Mucosa of gallbladder (tissue), 1 donor: ENCODE results near the gene GNB1L. TPM values are rescaled to one million over a fixed set of nuclear protein-coding genes. Genes with fewer than 3 reads are reported as not detected.
"Not testable (repeated sequence)": the region's sequence is repeated elsewhere in the genome, so short reads cannot be mapped to it uniquely, and the experiment has no call there.

ENCODE experiments used
- DNase-seq: peaks from one replicate; pipeline ENCODE4 v3.0.0-alpha.2; 2020; ENCODE audit warnings: low spot score
- total RNA-seq: library from RNA; stranded (reverse); gene quantifications from one replicate; pipeline ENCODE4 v1.2.1, GENCODE V29; 2021
- donor health status: DM: no; HTN: no; CAD: no.

The GNB1L gene
- total RNA-seq, 1 donor from 2014 or later: 6.2 TPM

DNA sequence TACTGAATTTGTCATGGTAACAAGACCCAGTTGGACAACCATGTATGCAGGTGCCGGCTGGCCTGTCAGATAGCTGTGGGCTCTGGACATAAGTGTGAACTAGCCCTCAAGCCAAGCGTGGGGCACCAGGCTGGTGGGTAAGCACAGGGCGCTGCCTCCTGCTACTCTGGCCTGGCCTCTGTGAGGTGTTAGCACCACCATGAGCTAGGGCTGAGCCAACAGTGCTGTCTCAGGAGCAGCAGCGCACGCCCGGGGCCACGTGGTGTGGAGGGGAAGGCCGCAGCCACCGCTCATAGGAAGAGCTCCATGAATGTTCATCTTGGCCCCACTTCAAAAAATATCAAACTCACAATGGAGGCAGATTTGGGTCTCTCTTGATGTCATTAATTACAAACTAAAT is 35.3 kb upstream of the GNB1L start:
- no peak for DNase-seq

- no peak for DNase-seq
Measured at GRCh38 chr22:19888131-19888746, 33.6 kb upstream of the GNB1L start.

DNA sequence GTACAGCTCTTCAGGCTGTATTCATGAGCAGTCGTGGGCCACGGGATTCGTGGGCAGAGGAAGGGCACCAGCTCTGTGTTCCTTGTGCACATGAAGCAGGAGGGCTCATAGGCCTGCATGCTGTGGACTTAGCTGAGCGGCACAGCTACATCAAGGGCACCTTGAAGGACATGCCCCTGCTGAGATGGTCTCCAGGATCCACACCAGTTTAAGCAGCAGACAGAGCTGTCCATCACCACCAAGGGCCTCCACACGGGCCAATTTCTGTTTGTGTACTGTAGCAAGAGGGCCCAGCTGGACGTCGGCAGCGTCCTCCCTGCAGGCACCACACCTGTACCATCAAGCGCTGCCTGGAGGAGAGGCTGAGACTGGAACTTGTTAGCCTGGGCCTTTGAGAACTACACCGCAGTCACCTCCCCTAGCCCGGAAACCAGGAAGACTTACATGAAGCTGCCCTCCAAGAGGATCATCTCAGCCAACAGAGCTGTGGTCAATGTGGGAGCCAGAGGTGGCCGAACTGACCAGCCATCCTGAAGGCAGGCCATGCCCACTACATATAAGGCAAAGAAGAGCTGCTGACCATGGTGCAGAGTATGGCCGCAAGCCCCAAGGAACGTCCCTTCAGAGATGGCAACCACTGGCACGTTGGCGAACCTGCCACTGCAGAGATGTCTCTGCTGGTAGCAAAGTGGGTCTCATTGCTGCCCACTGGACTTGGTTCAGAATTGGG is 32.7 kb upstream of the GNB1L start:
- no peak for DNase-seq

DNA sequence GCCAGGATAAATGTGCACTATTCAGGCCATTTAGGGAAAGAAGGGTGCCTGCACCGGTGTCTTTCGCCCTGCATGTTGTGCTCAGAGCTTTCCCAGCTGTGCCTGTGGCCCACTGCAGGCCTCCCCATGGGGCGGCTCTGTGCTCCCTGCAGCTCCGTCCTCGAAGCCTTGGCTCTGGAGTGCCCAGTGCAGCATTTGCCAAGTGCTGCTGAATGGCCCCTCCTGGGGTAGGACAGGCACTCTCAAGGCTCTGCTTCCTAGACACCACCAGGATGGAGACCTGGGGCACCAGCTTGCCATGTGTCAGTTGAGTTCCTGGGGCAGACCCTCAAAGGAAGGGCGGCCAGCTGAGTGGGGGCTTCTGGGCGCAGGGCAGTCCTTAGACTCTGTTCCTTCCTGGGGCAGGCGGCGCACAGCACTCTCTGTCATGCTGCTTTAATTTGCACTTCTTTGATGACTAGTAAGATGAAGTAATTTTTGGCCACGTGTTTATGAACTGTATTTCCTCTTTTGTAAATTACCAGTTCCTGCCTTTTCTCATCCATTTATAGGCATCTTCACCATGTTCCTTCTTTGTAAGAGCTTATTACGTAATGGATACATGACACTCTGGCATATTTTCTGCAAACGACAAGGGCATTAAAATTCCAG is 32.1 kb upstream of the GNB1L start:
- no peak for DNase-seq

DNA sequence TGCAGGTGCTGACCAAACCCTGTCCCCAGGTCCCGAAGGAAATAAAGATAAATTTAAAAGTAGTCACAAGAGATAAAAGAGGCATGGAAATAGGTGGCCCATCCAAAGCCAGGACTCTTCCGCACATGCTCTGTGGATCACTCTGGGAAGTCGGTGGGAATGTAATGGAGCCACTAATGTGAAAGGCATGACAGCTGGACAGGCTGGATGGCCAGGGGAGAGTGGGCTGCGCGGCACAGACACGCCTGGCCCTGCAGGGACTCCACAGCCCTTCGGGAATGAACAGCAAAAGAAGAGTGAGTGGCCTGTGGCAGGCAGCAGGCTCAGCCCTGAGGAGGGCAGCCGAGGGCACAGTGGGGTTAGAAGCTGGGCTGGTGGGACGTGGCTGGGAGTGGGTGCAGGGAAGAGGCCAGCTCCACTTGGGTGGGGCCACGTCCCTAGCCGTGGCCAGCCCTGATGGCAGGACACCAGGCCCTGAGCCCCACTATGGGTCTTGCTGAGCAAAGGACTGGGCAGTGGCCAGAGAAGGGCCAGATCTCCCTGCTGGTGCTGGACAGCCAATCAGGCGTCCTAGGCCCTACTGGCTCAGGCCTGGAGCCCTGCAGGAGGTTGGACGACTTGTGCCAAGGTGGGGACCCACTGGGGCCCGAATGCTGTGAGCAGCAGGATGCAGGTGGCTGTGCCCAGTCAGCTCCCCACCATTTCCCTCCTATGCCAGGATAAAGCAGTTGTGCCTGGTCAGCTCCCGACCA is 31.3 kb upstream of the GNB1L start:
- no peak for DNase-seq

DNA sequence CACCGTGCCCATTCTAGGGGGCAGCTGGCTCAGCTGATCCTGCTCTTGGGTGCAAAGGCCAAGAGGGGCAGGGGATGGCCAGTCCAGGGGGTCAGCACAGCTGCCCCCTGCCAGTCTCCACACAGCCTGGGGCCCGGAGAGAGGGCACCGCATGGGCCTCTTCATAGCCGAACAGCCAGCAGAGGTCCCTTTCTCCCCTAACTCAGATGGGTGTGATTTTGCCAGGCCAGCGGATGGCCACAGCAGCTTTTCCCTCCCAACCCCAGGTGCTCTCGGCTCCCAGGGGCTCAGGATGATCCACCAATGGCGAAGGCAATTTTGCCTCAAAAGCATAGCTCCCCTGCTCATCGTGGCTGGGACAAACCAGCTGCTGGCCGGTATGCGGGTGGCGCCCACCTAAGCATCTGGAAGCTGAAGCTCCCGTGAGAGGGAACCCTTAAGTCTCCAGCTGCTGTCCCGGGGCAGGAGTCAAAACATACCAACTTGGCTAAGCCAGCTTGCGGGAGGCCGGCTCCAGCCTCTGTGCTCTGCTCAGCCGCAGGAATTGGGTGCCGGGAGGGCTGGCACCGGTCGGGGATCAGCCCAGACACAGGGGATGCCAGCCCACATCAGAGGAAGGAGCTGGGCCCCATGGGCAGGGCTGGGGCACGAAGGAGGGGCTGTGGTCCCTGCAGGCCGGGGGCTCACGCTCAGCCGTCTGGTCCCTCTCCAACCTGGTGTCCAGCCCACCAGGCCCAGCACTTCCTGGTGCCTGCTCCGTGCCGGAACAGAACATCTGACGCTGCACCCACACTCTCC is 30.5 kb upstream of the GNB1L start:
- DNase-seq: no peak

- DNase-seq: no peak
Measured at GRCh38 chr22:19884161-19884953, 29.7 kb upstream of the GNB1L start.

DNA sequence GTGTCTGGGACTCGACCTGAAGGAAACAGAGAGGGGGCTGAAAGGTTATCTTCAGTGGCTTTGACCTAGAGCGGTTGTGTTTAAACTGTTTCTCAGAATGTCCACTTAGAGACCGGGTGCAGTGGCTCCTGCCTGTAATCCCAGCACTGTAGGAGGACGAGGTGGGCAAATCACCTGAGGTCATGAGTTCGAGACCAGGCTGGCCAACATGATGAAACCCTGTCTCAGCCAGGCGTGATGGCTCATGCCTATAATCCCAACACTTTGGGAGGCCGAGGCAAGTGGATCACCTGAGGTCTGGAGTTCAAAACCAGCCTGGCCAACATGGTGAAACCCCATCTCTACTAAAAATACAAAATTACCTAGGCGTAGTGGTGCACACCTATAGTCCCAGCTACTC is 28.8 kb upstream of the GNB1L start:
- DNase-seq: not testable (repeated sequence)

DNA sequence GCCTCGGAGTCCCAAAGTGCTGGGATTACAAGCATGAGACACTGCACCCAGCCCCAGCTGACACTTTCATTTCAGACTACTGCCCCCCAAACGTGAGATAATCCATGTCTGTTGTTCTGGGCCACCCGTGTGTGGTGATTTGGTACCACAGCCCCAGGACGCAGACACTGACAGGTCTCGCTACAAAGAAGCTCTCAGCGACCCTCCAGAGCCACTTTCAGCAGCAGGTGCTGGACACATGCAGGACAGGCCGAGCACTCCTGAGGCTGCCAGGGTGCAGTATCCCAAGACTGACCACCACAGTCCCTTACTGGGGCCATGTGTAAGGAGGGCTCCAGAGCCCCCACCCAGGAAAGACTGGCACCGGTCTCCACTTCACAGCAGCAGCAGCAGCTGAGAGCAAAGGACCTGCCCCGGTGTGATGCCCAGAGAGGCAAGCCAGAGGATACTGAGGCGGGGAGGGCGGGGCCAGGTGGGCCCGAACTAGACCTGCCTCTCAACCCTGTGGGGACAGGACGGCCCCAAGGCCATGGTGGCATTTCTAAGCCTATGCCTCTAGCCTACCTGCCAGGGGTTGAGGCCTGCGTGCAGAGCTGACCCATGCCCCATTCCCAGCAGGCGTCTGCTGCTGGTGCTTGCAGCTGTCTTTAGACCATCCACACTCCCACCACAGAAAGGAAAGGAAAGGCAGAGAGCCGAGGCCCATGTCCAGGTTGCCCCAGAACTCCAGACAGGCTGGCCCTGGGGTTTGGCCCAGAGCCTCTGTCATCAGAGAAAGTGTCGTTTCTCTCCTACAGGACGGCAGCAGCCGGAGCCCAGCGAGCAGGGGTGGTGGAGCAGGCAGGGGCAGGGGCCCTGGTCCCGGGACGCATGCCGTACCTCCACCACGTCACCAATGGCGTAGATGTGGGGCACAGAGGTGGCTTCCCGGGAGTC is 28.0 kb upstream of the GNB1L start:
- DNase-seq: no peak

DNA sequence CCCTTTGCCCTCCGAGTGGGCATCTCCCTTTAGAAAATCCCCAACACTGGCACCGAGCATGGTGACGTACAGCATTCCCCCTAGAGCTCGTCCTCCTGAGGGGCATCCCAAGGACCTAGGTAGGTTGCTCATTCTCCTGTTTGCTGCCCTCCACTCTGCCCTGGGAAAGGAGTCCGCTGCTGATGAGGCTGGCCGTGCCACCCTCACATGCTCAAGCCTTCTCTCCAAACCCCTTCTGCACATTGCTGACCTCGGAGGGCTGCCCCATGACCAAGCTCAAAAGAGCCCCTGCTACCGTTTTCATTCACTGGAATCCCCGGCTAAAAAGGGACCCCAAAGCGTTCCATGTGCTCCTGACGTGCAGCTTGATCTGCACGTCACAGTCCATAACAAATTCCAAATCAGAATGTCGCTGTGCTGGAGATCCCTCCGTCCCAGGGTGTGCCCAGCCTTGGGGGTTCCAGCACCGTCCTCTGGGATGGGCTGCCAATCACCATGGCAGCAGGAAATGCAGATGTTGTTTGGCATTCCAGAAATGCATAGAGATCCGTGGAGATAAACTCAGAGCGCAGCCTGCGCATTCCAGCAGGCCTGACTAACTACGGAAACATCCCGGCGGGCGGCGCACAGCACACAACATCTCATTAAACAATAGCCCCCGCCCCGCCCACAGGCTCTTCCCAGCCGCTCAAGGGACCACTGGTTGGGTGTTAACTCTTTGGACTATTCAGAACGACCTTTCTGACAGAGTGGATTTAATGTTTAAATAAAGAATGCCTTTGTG is 26.3 kb upstream of the GNB1L start:
- peak; percentile 45 for DNase-seq

- no peak for DNase-seq
Measured at GRCh38 chr22:19879992-19880785, 25.5 kb upstream of the GNB1L start.

DNA sequence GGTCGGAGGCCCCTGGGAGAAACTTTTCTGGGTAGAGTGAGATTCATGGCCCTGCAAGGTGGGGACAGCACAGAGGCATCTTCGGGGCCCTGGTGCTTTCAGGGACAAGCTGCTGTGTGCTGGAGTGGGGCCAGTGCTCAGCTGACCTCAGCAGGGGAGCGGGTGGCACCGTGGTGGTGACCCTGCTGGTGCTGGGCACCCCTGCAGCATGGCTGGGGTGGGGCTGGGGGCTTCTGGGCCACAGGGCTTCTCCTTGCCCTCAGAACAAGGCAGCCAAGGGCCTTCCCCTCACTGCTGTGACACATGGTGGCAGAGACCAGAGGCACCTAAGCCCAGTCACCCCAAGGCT is 24.9 kb upstream of the GNB1L start:
- no peak for DNase-seq

DNA sequence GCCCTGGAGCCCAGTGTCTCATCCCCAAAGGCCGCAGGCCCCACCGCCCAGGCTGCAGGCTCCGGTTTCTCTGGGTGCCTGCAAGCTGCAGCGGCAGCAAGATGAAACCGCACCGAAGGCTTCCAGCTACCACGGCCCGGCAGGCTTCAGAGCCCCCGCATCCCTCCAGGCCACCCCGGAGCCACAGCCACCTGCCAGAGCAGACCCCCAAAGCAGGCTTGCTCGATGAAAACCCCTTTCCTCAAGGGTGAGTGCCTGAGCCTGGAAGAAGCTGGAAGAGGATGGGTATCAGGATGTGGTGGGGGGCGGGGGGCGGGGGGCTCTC is 24.5 kb upstream of the GNB1L start:
- no peak for DNase-seq

DNA sequence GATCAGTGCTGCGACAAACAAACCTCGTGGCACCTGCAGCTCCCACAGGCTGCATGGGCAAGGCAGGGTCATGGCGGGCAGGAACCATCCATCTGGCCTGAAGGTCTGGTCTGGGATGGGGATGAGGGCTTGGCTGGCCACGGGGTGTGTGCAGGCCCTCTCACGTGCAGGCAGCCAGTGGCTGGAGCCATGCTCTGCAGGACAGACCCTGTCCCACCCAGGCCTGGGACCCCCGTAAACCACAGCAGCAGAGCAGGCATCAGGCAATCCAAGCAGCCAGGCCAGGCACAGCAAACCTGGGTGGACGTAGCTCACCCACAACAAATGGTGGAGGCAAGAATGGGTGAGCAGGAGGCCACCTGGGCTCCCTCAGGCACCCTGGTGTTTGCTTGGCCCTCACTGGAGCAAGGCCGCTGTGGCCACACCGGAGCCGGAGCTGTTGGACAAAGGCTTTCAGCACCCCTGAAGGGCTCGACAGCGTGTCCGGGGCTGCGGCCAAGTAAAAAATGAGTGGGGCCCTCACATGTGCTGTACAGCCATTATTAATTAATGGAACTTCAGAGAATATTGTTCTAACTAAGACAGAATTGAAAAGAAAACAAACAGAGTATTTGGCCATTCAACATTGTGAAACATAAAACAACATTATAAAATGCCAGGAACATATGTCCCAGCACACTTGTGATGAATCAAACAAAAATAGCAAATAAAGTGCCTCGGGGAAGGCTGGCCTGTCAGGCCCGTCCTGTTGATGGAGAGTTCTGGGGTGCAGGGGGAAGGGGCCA is 24.0 kb upstream of the GNB1L start:
- DNase-seq: no peak

GRCh38 chr22:19877626-19878339 is 23.1 kb upstream of the GNB1L start:
- DNase-seq: no peak

GRCh38 chr22:19876941-19877625 is 22.4 kb upstream of the GNB1L start:
- DNase-seq: no peak
